HUES48 (cell line): ENCODE results near the gene RBM47.
"Not testable (repeated sequence)": the region's sequence is repeated elsewhere in the genome, so short reads cannot be mapped to it uniquely, and the experiment has no call there.

Experiments
- H3K27ac ChIP-seq: one replicate; pipeline ENCODE4 v1.7.0; 2013; ENCODE audit warnings: low read depth, low read length, inconsistent platforms
- H3K27me3 ChIP-seq: 2 replicates; pipeline ENCODE4 v1.6.1; 2013; ENCODE audit warnings: mild to moderate bottlenecking, low read length; ENCODE audit not compliant: control insufficient read depth, insufficient read depth
- H3K36me3 ChIP-seq: 2 replicates; pipeline ENCODE4 v1.6.1; 2013; ENCODE audit warnings: low read length; ENCODE audit not compliant: control insufficient read depth, insufficient read depth
- H3K4me1 ChIP-seq: 2 replicates; pipeline ENCODE4 v1.6.1; 2013; ENCODE audit warnings: mild to moderate bottlenecking, low read length; ENCODE audit not compliant: control insufficient read depth, insufficient read depth
- H3K4me3 ChIP-seq: 2 replicates; pipeline ENCODE4 v1.5.1; 2013; ENCODE audit warnings: mild to moderate bottlenecking, low read depth, low read length
- H3K9ac ChIP-seq: 2 replicates; pipeline ENCODE4 v1.6.1; 2013; ENCODE audit warnings: mild to moderate bottlenecking, low read depth, low read length, moderate library complexity
- H3K9me3 ChIP-seq: 2 replicates; pipeline ENCODE4 v1.6.1; 2013; ENCODE audit warnings: low read length; ENCODE audit not compliant: control insufficient read depth, insufficient read depth

The RBM47 gene

DNA sequence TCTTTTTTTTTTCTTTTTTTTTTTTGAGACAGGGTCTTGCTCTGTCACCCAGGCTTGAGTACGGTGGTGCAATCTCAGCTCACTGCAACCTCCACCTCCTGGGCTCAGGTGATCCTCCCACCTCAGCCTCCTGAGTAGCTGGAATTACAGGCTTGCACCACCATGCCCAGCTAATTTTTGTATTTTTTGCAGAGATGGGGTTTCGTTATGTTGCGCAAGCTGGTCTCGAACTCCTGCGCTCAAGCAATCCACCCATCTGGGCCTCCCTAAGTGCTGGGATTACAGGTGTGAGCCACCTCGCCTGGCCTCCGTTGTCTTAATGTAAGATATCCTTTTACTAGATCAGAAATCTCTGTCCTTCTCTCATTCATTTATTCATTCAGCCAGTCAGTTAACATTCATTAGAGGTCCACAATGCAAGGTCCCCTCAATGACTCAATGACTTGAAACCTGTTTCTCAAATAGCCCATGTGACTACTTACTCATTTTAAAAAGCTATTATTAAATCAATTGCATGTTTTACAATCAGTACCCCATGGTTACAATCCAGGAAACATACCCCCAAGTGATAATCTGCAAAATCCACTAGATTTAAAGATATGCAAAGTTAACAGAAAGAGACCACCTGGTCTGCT, 68.0 kb downstream of the RBM47 start:
- not testable (repeated sequence) for H3K9ac ChIP-seq, H3K9me3 ChIP-seq, H3K36me3 ChIP-seq, H3K27ac ChIP-seq, H3K4me3 ChIP-seq, H3K27me3 ChIP-seq
- peaks cover 10% of the 10 kb centered on the region for H3K4me1 ChIP-seq

DNA sequence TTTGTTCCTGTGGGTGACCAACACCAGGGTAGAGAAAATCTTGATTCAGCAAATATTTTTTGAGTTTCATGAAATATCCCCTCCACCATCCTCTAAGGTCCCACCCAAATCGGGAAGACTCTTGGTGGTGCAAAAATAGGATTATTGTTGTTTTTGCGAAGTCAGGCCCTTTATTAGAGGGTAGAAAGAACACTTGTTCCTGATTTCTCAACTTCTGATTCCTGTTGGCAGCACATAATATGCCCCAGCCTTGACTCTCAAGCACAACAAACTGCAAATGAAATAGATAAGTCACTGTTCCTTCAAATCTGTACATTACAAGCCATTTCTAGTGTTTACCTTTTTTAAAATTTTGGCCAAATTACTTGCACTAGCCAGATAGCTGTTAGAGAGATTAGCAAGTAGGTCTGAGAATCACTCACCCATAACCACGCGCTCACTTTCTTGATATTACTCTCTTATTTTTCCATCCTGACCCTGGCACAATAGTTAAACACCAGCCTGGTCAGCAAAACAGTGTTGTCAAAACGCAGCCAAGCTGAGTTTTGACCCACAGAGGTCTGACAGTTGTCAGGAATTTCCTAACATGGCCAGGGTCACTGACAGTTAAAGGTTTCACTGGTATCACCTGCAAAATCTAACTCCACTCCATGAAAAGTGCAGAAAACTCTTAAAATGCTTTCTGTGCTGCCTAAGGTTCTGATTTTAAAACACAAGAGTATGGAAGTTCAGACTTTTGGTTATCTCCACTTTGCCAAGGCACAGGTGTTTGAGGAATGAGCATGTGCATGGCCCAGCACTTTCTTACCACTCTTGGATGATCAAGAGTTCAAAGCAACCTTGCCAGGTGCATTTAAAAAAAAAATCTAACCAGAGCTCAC, 69.8 kb downstream of the RBM47 start:
- H3K27ac ChIP-seq: no peak overlapping the region
- H3K36me3 ChIP-seq: 0 out of 2 replicates have a peak, but pooled peaks cover 2% of the 10 kb centered on the region
- no peaks in the 10 kb centered on the region for H3K9me3 ChIP-seq
- peaks cover 3% of the 10 kb centered on the region for H3K4me1 ChIP-seq
- H3K9ac ChIP-seq: no peak overlapping the region
- no peaks in the 10 kb centered on the region for H3K27me3 ChIP-seq
- H3K4me3 ChIP-seq: no peak overlapping the region

DNA sequence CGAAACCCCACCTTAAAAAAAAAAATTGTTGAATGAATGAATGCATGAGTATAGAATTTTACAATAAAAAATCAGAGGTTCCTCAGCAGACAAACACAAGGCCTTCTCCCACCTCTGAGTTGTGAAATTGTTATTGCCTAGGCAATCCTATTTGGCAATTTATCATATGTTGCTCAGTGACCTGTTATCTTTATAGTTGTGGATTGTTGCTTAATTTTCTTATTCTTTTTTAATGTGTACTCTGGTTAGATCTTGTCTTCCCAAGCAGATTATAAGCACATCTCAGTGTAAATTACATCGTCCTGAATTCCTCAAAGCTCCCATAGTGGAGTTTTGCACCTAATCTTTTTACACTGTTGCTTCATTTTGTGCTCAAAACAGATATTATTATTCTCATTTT, 71.9 kb downstream of the RBM47 start:
- Histone ChIP-seq H3K27me3 (no peaks in the 10 kb centered on the region), H3K9me3 (no peaks in the 10 kb centered on the region), H3K36me3 (0 out of 2 replicates have a peak, but pooled peaks cover 2% of the 10 kb centered on the region), H3K4me3 (no peak overlapping the region), H3K9ac (no peak overlapping the region), H3K27ac (no peak overlapping the region), H3K4me1 (peaks cover 8% of the 10 kb centered on the region)

DNA sequence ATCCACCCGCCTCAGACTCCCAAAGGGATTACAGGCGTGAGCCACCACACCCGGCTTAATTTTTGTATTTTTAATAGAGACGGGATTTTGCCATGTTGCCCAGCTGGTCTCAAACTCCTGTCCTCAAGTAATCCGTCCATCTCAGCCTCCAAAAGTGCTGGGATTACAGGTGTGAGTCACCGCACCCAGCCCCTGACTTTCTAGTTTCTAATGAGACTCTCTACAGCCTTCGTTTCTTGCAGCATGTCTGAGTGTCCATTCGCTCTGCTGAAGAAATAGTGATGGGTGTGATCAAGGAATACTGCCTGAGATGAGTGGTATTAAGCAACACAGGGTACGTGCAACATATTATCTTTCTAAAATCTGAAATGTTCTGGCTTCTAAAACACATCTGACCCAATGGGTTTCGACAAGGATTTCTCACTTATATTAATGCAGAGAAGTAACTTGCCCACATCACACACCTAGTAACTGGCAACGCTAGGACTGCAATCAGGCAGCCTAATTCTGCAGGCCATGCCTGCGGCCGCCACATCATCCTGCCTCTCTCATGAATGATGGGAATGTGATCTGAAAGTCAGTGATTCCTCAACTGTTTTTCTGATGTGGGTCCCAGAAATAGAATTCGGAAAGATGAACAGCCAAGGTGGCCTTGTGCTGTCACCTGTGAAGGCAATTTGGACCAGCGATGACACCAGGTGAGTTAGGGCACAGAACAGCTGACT, 74.3 kb downstream of the RBM47 start:
- no peak overlapping the region for H3K27ac ChIP-seq
- H3K4me3 ChIP-seq: no peak overlapping the region
- H3K4me1 ChIP-seq: peaks cover 18% of the 10 kb centered on the region
- no peaks in the 10 kb centered on the region for H3K9me3 ChIP-seq
- H3K27me3 ChIP-seq: no peaks in the 10 kb centered on the region
- no peak overlapping the region for H3K9ac ChIP-seq
- H3K36me3 ChIP-seq: 0 out of 2 replicates have a peak, but pooled peaks cover 2% of the 10 kb centered on the region

DNA sequence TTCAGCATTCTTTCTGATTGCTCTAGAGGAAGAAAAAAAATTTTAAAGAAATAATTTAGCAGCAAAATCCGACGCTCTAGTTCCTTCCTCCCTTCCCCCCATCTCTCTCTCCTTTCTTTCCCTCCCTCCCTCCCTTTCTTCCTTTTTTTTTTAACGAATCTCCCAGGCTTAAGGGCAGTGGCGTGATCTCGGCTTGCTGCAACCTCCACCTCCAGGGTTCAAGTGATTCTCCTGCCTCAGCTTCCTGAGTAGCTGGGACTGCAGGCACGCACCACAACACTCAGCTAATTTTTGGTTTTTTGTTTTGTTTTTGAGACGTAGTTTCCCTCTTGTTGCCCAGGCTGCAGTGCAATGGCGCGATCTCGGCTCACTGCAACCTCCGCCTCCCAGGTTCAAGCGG, 75.0 kb downstream of the RBM47 start:
- H3K9me3 ChIP-seq, H3K27ac ChIP-seq, H3K4me3 ChIP-seq, H3K27me3 ChIP-seq, H3K36me3 ChIP-seq, H3K9ac ChIP-seq: not testable (repeated sequence)
- peaks cover 18% of the 10 kb centered on the region for H3K4me1 ChIP-seq

DNA sequence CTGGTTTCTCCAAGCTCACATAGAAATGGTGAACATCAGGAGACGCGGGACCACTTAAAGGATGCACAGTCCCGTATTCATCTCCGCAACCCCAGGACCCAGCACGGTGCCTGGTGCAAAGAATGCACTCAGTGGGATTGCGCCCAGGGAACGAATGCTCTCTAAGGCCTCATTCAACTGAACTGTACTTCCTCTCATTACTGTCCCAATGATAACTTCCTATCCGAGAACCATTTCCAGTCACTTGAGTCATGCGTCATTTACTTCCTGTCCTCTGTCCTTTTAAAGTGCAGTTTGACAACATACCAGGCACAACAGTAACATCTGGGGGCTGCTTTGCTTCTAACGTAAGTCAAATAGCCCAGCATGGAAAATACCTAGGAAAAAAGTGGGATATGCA, 75.7 kb downstream of the RBM47 start:
- Histone ChIP-seq H3K4me3 (no peak overlapping the region), H3K9ac (no peak overlapping the region; the same call in 1 of the 2 replicates), H3K27me3 (no peaks in the 10 kb centered on the region), H3K4me1 (peaks cover 18% of the 10 kb centered on the region), H3K27ac (no peak overlapping the region), H3K36me3 (0 out of 2 replicates have a peak, but pooled peaks cover 2% of the 10 kb centered on the region), H3K9me3 (no peaks in the 10 kb centered on the region)

DNA sequence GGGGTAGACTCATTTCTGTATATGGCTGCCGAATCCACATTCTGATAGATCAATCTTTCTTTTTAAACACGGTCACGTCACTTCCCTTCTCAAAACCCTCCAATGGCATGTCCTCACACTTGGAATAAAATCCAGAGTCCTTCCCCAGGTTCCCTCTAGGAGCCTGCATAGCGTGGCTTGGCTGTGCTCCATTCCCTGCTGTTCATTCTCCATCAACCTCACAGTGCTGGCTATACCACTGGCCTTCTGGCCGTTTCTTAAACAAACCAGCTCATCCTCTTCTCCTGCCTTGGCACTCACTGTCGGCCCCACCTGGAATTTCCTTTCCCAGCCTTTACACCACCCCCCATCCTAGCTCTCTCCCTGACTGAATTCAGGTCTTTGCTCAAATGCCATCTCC, 77.1 kb downstream of the RBM47 start:
- Histone ChIP-seq H3K4me1 (peaks cover 18% of the 10 kb centered on the region), H3K27me3 (no peaks in the 10 kb centered on the region), H3K27ac (no peak overlapping the region), H3K36me3 (peaks cover 11% of the 10 kb centered on the region), H3K9ac (no peak overlapping the region), H3K9me3 (no peaks in the 10 kb centered on the region), H3K4me3 (no peak overlapping the region)

DNA sequence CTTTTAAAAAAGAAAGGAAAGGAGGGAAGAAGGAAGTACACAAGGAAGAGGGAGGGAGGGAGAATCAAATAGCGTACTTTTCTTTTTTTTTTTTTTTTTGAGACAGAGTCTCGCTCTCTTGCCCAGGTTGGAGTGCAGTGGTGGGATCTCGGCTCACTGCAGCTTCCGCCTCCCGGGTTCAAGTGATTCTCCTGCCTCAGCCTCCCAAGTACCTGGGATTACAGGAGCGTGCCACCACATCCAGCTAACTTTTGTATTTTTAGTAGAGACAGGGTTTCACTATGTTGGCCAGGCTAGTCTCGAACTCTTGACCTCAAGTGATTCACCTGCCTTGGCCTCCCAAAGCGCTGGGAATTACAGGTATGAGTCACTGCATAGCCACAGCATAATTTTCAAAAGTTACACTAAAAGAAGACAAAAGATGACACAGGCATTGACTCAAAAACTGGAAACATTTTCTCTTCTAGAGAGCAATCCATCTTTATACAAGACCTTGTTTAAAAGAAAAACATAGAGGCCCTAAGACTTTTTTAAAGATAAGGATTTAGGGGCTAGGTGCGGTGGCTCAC, 78.0 kb downstream of the RBM47 start:
- H3K36me3 ChIP-seq: peaks cover 12% of the 10 kb centered on the region
- H3K27ac ChIP-seq, H3K9me3 ChIP-seq, H3K9ac ChIP-seq, H3K4me3 ChIP-seq, H3K27me3 ChIP-seq: not testable (repeated sequence)
- H3K4me1 ChIP-seq: peaks cover 18% of the 10 kb centered on the region

DNA sequence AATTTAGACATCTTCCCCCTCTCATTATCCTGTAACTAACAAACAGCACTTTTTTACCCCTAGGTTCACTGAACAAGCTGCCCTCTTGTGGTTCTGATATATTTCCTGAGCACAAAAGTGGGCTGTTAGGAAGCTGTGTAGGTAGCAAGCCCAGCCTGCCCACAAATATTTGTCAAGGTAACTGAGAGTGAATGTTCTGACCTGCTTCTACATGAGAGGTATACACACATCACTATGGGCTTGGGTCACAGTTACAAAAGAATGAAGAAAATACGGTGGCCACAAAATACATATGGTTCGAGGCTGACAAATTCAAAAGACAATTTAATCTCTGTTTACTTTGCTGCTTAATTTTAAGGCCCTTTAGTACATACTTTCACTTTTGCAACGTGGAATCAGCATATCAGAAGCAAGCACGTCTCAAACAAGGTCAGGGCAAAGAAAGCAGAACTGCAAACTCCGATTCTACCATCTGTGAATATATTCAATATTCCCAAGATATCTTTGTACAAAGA, 78.7 kb downstream of the RBM47 start:
- Histone ChIP-seq H3K9me3 (no peaks in the 10 kb centered on the region), H3K9ac (no peak overlapping the region), H3K4me3 (no peak overlapping the region), H3K27ac (no peak overlapping the region), H3K27me3 (no peaks in the 10 kb centered on the region), H3K36me3 (peaks cover 12% of the 10 kb centered on the region), H3K4me1 (peaks cover 18% of the 10 kb centered on the region)

DNA sequence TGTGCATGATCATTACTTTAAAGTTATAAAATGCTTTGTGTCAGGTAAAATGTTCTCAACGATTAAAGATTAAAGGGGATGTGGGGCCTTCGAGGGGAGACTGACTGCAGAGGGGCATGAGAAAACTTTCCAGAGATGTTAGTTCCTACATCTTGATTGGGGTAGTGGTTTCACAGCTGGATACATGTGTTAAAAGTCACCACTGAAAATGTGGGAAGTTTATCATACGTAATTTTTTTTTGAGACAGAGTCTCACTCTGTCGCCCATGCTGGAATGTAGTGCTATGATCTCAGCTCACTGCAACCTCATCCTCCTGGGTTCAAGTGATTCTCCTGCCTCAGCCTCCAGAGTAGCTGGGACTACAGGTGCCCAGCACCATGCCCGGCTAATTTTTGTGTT, 79.5 kb downstream of the RBM47 start:
- Histone ChIP-seq H3K4me1 (peaks cover 18% of the 10 kb centered on the region), H3K9me3 (no peaks in the 10 kb centered on the region), H3K9ac (no peak overlapping the region), H3K4me3 (no peak overlapping the region), H3K27ac (no peak overlapping the region), H3K36me3 (peaks cover 12% of the 10 kb centered on the region), H3K27me3 (no peaks in the 10 kb centered on the region)
